Activated T-cell treated with anti-CD3 and anti-CD28 coated beads, Interleukin-2, amount 50 U/mL, for 48 hours (primary cell): ENCODE measurements around the gene C1orf105.
"Not testable (repeated sequence)": the region's sequence is repeated elsewhere in the genome, so short reads cannot be mapped to it uniquely, and the experiment has no call there.

Source experiments
- DNase-seq, 2 experiments: peaks; one replicate each; pipeline ENCODE4 v3.0.0-alpha.2; 2020

C1orf105 gene

DNA sequence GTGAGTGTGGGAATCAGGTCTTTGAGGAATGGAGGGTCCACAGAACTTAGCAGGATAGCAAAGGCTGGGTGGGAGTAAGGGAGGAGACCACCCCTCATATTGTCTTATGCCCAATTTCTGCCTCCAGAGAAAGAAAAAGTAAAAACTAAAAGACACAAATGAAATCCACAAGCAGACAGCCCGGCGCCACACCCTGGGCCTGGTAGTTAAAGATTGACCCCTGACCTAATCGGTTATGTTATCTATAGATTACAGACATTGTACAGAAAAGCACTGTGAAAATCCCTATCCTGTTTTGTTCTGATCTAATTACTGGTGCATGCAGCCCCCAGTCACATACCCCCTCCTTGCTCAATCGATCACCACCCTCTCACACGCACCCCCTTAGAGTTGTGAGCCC, 75.6 kb downstream of the C1orf105 start:
- not testable (repeated sequence) for DNase-seq

- DNase-seq: no peak
Observed at GRCh38 chr1:172496678-172497077, 76.2 kb downstream of the C1orf105 start.

- no peak for DNase-seq
Observed at GRCh38 chr1:172497230-172497629, 76.7 kb downstream of the C1orf105 start.

GRCh38 chr1:172498857-172499256, 78.4 kb downstream of the C1orf105 start:
- DNase-seq: no peak

GRCh38 chr1:172499636-172500141, 79.2 kb downstream of the C1orf105 start:
- peak; percentile 20 for DNase-seq

- DNase-seq: no peak
Observed at GRCh38 chr1:172500207-172500606, 79.7 kb downstream of the C1orf105 start.

- DNase-seq: no peak
Observed at GRCh38 chr1:172507741-172508140, 87.3 kb downstream of the C1orf105 start.

- DNase-seq: no peak
Observed at GRCh38 chr1:172510479-172510878, 90.0 kb downstream of the C1orf105 start.

DNA sequence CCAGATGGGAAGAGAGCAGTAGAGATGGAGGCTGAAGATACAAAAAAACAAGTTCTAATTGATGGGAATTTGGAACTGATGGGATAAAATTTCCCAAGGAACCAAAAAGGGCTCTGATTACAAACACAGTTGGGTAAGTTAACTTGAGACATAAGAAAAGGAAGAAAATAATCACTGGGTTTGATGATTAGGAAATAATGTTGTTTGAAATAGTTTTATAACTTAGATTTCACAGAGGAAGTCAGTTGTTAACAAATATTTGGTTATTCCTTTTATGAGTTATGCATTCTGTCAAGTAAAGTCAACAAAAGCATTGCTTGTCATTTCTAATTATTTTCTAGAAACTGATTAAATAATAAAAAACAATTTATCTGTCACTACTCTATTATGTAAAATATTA, 92.1 kb downstream of the C1orf105 start:
- DNase-seq: no peak

DNA sequence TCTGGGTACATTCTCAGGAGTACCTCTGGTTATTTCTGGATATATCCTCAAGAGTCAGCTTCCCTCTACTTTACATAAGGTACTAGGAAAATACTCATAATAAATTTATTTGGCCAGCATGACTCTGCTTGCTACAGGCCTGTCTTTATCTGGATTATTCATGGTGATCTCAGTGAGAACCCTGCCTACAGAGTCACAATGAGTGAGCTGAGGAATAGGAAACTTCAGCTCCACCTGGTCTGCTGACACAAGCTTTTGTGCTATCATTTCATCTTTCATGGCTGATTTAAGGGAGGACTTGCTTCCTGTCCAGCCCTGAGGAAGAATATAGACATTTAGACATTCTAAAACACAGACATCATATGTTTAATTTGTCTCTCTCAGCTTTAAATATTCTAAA, 93.0 kb downstream of the C1orf105 start:
- DNase-seq: no peak

DNA sequence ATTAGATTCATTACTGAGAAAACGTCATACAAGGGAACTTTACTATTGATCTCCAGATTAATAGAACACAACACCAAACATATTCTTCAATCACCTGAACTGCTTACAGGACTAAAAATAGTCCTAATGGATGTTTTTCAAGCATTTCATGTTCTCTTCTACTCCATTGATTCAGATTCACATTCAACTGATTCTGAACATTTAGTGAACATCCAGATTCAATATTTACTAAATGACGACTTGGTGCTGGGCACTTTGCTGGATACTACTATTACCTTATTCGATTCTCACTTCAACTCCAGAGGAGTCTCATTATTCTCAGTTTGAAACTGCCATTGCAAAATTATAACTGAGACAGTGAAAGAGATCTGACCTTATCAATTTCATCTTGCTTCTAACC, 93.6 kb downstream of the C1orf105 start:
- no peak for DNase-seq

DNA sequence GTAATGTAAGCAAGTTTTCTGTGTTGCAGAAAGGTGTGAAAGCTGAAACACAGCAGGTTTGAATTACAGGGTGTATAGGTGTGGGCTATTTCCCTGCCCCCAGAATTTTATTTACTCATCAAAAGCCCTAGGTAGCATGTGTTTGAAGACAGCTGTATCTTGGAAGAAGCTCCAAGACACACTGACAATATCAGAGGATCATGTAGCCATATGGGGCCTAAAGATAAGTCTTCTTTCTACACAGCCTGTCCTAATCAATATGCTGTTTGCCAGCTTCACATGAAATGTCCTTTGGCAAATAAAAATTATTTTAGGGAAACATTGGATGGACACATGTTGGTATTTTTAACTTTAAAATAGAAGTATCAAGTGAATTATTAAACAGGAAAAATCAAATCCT, 95.0 kb downstream of the C1orf105 start:
- no peak for DNase-seq

GRCh38 chr1:172515927-172516326, 95.4 kb downstream of the C1orf105 start:
- DNase-seq: no peak

- no peak for DNase-seq
Observed at GRCh38 chr1:172517081-172517480, 96.6 kb downstream of the C1orf105 start.

GRCh38 chr1:172517545-172517944, 97.1 kb downstream of the C1orf105 start:
- DNase-seq: no peak
